HG03378 (cell line): ENCODE measurements around the gene C5orf46.

Experiments
- ATAC-seq: cut with Tn5 transposase; IDR thresholded peaks from one replicate; pipeline ENCODE4 v1.9.1; 2021; ENCODE audit warnings: mild to moderate bottlenecking, moderate library complexity; ENCODE audit not compliant: unreplicated experiment

C5orf46 gene

DNA sequence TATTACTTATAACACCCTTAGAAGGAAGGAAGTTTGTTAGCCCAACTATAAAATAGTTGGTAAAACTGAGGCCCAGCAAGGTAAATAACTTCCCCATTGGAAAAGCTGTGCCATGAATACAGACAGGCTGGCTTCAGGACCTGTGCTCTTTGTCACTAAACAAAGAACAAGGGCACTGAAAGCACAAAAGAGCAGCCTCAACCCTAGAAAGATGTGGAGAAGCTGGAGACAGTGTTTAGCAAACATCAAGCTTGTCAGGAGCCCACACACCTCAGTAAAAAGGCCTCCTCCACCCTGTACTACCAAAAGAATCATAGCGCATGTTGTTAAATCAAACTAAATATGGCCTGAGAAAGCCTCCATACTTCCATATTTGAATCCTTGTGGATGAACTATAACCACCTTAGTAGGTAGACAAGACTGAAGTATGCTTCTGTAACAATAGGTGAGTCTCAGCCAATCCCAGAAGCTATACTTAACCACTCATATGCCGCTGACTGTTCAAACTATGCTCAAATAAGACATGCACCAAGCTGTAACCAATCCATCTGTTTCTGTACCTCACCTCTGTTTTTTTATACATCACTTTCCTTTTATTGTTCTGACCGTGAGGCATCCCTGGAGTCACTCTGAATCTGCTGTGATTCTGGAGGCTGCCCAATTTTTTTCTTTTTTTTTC is 46.2 kb downstream of the C5orf46 start:
- no peak for ATAC-seq

GRCh38 chr5:147858565-147858964 is 47.8 kb downstream of the C5orf46 start:
- ATAC-seq, result no peak

DNA sequence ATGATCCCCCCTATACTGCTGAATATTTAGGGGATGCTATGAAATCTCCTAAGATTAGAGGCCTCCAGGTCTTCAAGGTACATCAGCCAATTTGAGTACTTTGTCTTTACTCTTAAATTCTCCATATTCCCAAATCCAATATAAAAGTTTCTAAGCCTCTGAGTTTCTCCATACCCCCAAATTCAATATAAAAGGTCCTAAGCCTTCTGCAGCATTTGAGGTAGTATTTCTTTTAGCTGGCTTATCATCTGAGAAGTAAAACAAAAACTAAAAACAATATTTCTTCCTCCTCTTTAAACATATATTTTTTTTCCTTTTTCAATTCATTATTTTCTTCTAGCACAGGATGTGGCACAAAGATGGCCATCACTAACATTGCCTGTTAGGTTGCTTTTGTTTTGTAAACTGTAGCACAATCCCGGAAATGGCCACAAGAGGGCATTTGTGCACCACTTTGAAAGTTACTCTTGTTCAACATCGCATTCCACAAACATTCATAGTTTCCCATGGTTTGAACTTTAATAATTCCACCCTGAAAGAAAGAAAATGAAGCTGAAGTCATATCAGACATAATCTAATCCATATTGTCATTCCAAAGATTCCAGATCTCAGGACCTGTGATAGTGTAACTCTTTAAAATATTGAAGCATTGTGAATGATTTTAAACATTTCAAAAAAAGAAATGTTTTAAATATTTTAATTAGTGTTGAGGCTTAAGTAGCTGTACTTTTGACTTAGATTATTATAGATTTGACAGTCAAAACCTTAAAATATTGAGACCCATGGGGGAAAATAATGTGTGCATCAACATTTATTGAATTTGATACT is 48.8 kb downstream of the C5orf46 start:
- ATAC-seq, result peak; percentile 93

DNA sequence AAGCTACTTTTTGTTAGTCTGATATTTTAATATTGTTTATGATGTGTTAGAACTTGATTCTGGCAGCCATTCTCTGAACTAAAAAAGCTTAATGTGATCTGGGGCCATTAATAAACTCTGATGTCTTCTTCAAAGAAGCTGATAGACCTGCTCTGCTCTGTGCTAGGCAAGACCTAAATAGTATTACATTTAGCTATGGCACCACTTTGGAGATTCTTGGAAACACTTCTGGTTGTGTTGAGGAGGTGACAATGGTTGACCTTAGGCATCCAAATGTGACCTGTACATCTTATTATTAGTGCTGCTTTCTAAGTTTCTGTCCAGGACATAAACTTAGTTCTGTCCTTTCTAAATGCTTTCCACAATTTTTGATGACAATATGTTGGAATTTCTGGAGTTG is 49.5 kb downstream of the C5orf46 start:
- ATAC-seq, result no peak

DNA sequence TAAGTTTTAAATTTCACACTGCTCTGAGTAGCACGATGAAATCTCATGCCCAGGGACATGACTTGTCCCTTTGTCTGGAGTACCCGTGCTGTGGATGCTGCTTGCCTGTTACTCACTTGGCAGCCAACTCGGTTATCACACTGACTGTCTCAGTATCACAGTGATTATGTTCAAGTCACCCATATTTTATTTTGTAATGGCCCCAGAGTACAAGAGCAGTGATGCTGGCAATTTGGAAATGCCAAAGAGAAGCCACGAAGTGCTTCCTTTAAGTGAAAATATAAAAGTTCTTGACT is 50.6 kb downstream of the C5orf46 start:
- ATAC-seq, result no peak

- ATAC-seq, result no peak
Measured at GRCh38 chr5:147854894-147855773, 51.2 kb downstream of the C5orf46 start.

DNA sequence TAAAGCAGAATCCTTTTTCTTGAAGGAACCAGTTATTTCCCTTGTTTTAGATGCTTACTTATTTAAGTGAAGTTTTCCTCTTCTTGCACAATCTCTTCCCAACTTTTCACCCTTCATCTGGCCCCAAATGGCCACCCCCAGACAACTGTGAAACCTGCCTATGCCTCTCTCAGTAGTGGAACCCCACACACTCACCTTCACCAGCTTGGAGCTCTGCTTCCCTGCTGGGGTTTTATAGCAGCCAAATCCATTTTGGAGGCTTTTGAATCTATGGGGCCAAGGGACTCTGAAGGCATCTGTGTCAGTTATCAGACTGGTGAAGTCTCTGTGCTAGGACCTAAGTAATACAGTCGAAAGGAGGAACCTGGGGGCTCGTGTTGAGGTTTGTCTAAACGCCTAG is 52.0 kb downstream of the C5orf46 start:
- no peak for ATAC-seq

DNA sequence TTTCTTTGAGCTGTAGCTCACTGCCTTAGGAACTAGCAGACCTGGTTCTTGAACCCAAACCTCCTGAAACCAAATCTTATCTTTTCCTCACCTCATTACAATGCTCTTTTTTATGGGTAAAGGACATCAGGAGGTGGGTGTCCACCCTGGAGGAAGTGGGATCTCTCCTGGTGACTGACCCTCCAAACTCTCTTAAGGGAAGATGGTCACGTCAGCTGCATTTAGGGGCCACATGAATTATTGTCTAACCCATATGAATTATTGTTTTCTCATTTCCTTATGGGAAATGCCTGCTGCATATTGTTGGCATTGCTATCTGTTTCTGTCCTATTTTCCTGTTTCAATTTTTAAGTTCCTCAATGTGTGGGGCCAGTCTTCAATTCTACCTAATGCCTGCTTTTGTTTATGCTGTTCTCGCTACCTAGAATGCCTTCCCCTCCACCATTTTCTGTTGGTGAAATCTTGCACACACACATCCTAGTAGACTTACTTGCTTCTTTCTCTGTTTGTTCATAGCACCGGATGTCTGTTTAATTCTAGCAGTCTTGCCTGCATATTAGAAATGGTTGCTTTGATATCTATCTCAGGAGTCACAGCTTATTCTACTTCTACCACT is 52.9 kb downstream of the C5orf46 start:
- ATAC-seq, result no peak

- no peak for ATAC-seq
Measured at GRCh38 chr5:147852365-147852764, 54.0 kb downstream of the C5orf46 start.

DNA sequence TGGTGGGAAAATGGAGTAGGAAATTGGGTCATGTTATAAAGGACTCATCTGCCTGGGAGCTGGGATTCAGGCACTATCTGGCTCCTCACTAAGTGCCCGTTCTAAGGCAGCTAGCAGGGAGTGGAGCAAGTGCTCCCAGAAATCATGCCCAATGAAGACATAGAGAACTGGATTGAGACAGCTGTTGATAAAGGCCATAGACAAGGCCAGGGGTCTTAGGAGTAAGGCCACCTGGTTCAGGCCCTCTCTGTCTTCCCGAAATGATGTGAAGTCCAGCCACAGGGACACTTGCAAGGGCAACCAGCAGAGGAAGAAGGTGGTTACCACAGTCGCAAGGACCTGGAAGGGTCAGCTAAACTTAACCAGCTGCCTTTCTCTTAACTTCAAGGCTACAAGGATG is 54.8 kb downstream of the C5orf46 start:
- no peak for ATAC-seq

DNA sequence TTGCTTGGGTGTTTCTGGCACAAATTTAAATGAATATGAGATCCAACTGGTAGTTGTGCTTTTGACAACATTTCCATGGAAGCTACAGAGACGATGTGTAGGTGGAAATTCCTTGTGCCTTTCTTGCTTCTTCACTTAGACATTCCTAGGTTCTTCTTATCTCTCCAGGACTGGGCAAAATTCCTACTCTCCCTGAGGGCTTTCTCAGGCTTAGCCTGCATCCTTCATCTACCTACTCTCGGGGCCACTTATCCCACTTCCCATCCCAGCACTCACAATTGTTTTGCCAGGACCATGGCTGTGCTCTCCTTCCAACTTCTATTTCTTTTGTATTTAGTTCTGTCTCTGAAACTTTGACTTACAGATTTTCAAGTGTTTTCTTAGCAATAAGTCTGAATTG is 57.1 kb downstream of the C5orf46 start:
- no peak for ATAC-seq

- ATAC-seq, result no peak
Measured at GRCh38 chr5:147845618-147846017, 60.7 kb downstream of the C5orf46 start.

DNA sequence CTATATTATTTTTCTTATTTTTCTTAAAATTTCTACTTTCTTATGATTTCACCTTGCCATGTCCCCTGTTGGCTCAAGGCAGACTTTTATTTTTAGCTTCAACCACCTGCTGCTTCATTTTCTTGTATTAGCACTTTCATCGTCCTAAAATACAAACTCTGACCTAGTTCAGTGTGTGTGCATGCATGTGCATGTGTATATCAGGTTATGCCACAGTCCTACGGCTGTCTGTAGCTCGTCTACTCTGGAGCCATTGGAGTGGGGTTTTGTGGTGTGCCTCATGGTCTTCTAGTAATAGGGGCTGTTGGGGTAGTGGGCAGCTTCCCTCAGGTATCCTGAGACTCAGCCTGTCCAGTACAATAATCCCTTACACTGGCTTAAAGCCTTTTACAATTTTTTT is 61.5 kb downstream of the C5orf46 start:
- no peak for ATAC-seq

GRCh38 chr5:147842869-147843268 is 63.5 kb downstream of the C5orf46 start:
- no peak for ATAC-seq
